ENCODE data around the gene JARID2. TPM values are rescaled to one million over a fixed set of nuclear protein-coding genes. Genes with fewer than 3 reads are reported as not detected.

JARID2 gene
- total RNA-seq, 4 donors from 2014 or later = 20.0 to 29.4 (median 23.9) TPM

DNA sequence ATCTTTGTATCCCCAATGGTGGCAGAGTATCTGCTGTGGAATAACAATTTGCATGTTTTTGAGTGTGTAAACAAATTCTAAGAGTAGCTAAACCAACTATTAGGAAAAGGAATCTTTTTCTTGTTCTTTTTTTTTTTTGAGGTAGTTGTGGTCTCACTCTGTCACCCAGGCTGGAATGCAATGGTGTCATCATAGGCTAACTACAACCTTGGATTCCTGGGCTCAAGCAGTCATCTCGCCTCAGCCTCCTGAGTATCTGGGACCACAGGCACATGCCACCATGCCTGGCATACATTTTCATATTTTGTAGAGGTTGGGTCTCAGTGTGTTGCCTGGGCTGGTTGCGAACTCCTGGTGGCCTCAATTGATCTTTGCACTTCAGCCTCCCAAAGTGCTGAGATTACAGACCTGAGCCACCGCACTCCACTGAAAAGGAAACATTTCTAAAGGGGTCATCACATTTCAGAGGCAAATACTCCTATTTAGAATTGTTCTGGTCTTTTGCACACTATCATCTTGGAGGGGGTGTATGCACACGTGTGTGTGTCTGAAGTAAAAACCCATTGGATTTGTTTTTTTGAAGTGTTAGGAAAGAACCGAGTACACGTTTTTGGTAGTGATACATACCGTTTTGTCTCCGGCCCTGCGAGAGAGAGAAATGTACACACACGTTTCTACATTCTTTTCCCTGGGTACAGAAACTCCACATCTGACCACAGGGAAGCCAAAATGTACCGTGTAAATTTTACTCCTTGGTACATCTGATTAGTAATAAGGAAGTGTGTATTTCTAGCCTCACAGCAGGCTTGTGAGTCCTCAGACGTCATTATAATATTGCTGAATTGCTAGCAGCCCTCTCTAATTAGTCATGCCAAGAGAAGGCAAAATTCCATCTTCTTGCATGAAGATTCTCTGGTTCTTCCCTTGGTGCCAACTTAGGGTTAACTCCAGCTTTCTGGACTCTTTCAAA is 183.6 kb downstream of the JARID2 start:
- H3K9me3 ChIP-seq = peaks cover 1% of the 10 kb centered on the region
- H3K4me1 ChIP-seq = peaks cover 63% of the 10 kb centered on the region
- TF ChIP-seq EP300 (IDR thresholded peaks at IDR 0.05) (no peak), POLR2A (IDR thresholded peaks at IDR 0.05) (no peak), POLR2AphosphoS5 (IDR thresholded peaks at IDR 0.05) (no peak)
- TF ChIP-seq, protein P1, sequence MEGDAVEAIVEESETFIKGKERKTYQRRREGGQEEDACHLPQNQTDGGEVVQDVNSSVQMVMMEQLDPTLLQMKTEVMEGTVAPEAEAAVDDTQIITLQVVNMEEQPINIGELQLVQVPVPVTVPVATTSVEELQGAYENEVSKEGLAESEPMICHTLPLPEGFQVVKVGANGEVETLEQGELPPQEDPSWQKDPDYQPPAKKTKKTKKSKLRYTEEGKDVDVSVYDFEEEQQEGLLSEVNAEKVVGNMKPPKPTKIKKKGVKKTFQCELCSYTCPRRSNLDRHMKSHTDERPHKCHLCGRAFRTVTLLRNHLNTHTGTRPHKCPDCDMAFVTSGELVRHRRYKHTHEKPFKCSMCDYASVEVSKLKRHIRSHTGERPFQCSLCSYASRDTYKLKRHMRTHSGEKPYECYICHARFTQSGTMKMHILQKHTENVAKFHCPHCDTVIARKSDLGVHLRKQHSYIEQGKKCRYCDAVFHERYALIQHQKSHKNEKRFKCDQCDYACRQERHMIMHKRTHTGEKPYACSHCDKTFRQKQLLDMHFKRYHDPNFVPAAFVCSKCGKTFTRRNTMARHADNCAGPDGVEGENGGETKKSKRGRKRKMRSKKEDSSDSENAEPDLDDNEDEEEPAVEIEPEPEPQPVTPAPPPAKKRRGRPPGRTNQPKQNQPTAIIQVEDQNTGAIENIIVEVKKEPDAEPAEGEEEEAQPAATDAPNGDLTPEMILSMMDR (IDR thresholded peaks at IDR 0.05) = no peak
- DNase-seq (ENCODE audit: low spot score in 2 of 2) = no peak
- WGBS = 80% methylated on average over 12 of the region's 12 CpGs
- no peak overlapping the region for H3K4me3 ChIP-seq
- H3K36me3 ChIP-seq = no peaks in the 10 kb centered on the region
- H3K27ac ChIP-seq = peak overlapping the region; percentile 35
- H3K27me3 ChIP-seq = no peaks in the 10 kb centered on the region

DNA sequence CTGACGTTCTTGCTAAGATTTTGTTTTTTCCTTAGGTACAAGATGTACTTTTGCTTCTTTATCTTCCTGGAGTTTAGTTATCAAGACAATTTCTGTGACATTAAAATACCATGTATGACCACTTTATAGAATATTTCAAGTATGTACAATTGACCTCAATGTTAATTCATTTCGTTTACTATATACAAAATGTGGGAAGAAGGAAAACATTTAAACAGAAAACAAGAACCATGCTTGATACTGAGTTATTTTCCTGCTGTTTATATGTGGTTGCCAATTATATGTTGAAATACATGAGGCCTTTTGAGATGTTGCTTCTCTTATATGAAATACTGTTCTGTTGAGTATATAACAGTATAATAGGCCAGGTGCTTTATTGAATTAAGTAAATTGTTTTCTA is 184.3 kb downstream of the JARID2 start:
- Histone ChIP-seq H3K27me3 (no peaks in the 10 kb centered on the region), H3K4me1 (peaks cover 64% of the 10 kb centered on the region), H3K36me3 (no peaks in the 10 kb centered on the region)

DNA sequence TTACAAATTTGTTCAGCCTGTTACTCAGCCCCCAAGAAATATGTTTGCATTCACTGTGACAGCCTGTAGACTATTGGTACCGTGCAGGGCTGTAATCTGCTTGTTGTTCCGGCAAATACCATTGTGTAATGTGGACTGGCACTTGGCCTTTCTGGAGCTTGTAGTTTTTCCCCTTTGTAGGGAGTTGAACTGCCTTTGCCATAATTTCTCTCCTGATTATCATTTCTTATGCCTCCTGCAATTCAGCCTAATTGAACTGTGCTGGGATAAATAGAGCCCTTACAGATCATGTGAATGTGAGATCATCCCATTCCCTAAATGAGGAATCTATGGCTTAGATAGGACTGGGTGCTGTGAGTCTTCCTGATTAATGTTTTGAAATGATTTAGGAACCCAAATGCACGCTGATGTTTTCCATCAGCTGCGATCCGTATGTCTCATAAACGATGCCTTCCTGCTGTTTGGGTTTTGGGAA is 185.1 kb downstream of the JARID2 start:
- Histone ChIP-seq H3K27ac (peak overlapping the region; percentile 35), H3K36me3 (no peaks in the 10 kb centered on the region), H3K4me3 (no peak overlapping the region), H3K27me3 (no peaks in the 10 kb centered on the region), H3K4me1 (peaks cover 64% of the 10 kb centered on the region), H3K9me3 (peaks cover 11% of the 10 kb centered on the region)
- TF ChIP-seq POLR2A (IDR thresholded peaks at IDR 0.05) (no peak), EP300 (IDR thresholded peaks at IDR 0.05) (no peak), POLR2AphosphoS5 (IDR thresholded peaks at IDR 0.05) (no peak)
- TF ChIP-seq, protein P1 (IDR thresholded peaks at IDR 0.05) = no peak
- DNase-seq (ENCODE audit: low spot score in 2 of 2) = no peak
- WGBS = 69% methylated on average over 6 of the region's 6 CpGs

More for the DNA sequence above, 184.3 kb downstream of the JARID2 start:
- no peak for DNase-seq (ENCODE audit: low spot score in 2 of 2)
- 77% methylated on average over 2 of the region's 2 CpGs for WGBS
- Histone ChIP-seq H3K4me3 (no peak overlapping the region), H3K27ac (peak overlapping the region; percentile 35), H3K9me3 (peaks cover 9% of the 10 kb centered on the region)
- no peak for TF ChIP-seq POLR2A (IDR thresholded peaks at IDR 0.05)
- no peak for TF ChIP-seq POLR2AphosphoS5 (IDR thresholded peaks at IDR 0.05)

DNA sequence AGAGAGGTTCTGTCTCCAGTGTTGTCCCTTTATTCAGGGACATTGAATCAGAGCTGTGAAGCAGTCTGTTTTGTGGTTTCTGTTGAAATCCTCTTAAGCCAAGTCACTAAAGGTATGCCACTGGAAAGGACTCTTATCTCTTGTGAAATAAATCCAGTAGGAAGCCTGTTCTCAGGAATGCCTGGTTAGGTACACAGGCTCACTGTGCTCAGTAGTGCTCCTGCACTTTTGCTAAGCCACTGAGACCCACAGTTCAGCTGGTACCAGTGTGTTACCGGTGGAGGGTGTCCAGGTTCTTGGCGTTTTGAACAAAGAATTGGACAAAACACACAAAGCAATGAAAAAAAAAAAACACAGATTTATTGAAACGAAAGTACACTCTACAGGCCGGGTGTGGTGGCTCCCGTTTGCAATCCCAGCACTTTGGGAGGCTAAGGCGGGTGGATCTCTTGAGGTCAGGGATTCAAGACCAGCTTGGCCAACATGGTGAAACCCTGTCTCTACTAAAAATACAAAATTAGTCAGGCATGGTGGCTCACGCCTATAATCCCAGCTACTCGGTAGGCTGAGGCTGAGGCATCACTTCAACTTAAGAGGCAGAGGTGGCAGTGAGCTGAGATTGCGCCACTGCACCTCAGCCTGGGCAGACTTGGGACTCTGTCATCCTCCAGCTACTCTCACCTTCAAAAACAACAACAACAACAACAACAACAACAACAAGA is 186.1 kb downstream of the JARID2 start:
- H3K27ac ChIP-seq = peak overlapping the region; percentile 35
- WGBS = 62% methylated on average over 9 of the region's 9 CpGs
- H3K27me3 ChIP-seq = no peaks in the 10 kb centered on the region
- no peak overlapping the region for H3K4me3 ChIP-seq
- H3K4me1 ChIP-seq = peaks cover 69% of the 10 kb centered on the region
- no peaks in the 10 kb centered on the region for H3K36me3 ChIP-seq
- no peak for DNase-seq (ENCODE audit: low spot score in 2 of 2)
- peaks cover 11% of the 10 kb centered on the region for H3K9me3 ChIP-seq
- TF ChIP-seq POLR2AphosphoS5 (IDR thresholded peaks at IDR 0.05) = no peak
- no peak for TF ChIP-seq EP300 (IDR thresholded peaks at IDR 0.05)
- TF ChIP-seq, protein P1 (IDR thresholded peaks at IDR 0.05) = no peak
- TF ChIP-seq POLR2A (IDR thresholded peaks at IDR 0.05) = no peak

DNA sequence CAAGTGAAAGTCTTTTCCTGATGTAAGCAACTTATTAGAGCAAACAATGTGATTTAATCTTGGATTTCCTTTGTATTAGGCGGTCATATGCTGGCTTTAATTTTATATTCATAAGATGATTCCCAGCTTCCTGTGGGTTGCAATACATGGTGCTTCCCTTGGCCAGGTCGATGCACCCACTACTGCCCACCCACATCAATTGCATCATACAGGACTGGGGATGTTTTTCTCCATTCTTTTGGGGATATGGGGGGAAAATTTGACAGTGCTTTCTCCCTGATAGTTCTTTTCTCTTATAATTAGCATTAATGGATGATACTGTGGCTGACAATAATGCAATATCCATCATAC is 187.6 kb downstream of the JARID2 start:
- TF ChIP-seq POLR2A (IDR thresholded peaks at IDR 0.05) = no peak
- TF ChIP-seq, protein P1 (IDR thresholded peaks at IDR 0.05) = no peak
- TF ChIP-seq EP300 (IDR thresholded peaks at IDR 0.05) = no peak
- TF ChIP-seq POLR2AphosphoS5 (IDR thresholded peaks at IDR 0.05) = no peak
- 29% methylated on average over 2 of the region's 2 CpGs for WGBS
- H3K4me1 ChIP-seq = peaks cover 63% of the 10 kb centered on the region
- no peaks in the 10 kb centered on the region for H3K27me3 ChIP-seq
- H3K36me3 ChIP-seq = no peaks in the 10 kb centered on the region
- H3K27ac ChIP-seq = no peak overlapping the region
- DNase-seq (ENCODE audit: low spot score in 2 of 2) = no peak
- H3K4me3 ChIP-seq = no peak overlapping the region
- H3K9me3 ChIP-seq = peaks cover 11% of the 10 kb centered on the region

All from suprapubic skin (tissue), 4 donors.